ENCODE data around the gene GCG. TPM values are rescaled to one million over a fixed set of nuclear protein-coding genes. Genes with fewer than 3 reads are reported as not detected.

GCG gene
- not detected in 5 replicates for total RNA-seq (2022; extraction: Qiagen RNA extraction; ENCODE audit: low read depth)

DNA sequence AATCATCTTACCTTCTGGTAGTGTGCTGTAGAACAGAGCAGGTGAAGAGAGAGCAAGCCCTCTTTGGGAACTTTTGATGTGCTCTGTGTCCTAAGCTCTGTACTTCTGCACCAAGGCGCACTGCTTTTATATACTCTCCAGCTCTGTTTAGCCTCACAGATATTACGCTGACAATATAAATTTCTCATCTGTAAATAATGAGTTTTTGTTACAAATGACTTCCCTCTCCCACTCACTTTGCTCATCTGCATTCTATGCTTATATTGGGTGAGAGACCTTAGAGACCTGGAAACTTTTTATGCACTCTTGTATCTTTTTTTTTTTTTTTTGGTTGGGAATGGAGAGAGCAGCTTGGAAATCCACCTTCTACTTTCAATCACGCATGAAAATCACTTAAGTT, at the start of gene GCG:
GCG (minus strand) TSS at position 101 of the 400 bp plus-strand sequence. CDS start 3,069 bp downstream, outside the sequence.

Other genes starting within 250 kb of the GCG start
- 0.69 to 1.3 TPM (median 0.76 TPM) in 5 replicates for gene DPP4, start 78.0 kb downstream of the GCG start, total RNA-seq (2022; extraction: Qiagen RNA extraction; ENCODE audit: low read depth)
- 0.05 to 0.32 TPM in 2 of 5 replicates, not detected in the others for gene FAP, start 91.2 kb upstream of the GCG start, total RNA-seq (2022; extraction: Qiagen RNA extraction; ENCODE audit: low read depth)
- 0.80 to 1.6 TPM (median 1.3 TPM) in 5 replicates for gene IFIH1, start 166.4 kb upstream of the GCG start, total RNA-seq (2022; extraction: Qiagen RNA extraction; ENCODE audit: low read depth)
- 5.2 to 7.2 TPM (median 6.4 TPM) in 5 replicates for gene GCA, start 191.9 kb upstream of the GCG start, total RNA-seq (2022; extraction: Qiagen RNA extraction; ENCODE audit: low read depth)

Data from A549 treated with GW870086 at 1 μM for 4 hours (cell line).